Colonic mucosa (tissue), 4 donors: ENCODE data around the gene PTCRA. TPM values are rescaled to one million over a fixed set of nuclear protein-coding genes. Genes with fewer than 3 reads are reported as not detected.

Experiments used
- DNase-seq: peaks from one replicate; pipeline ENCODE4 v3.0.0-alpha.2; 2020
- H3K27ac ChIP-seq: fragments of 200-600 bp; one replicate; pipeline ENCODE4 v1.8.0; 2021
- H3K27me3 ChIP-seq: fragments of 200-600 bp; one replicate; pipeline ENCODE4 v1.8.0; 2021
- H3K36me3 ChIP-seq: fragments of 200-600 bp; one replicate; pipeline ENCODE4 v1.8.0; 2021
- H3K4me1 ChIP-seq: fragments of 200-600 bp; one replicate; pipeline ENCODE4 v1.8.0; 2021; ENCODE audit warnings: mild to moderate bottlenecking
- H3K4me3 ChIP-seq: fragments of 200-600 bp; one replicate; pipeline ENCODE4 v1.8.0; 2021
- H3K9ac ChIP-seq, 2 donors: one replicate each; pipeline ENCODE4 v1.7.0; 2013; ENCODE audit warnings: control low read depth in 2 of 2, low read depth in 2 of 2, low read length in 2 of 2
- H3K9me3 ChIP-seq: fragments of 200-600 bp; one replicate; pipeline ENCODE4 v1.8.0; 2021
- CTCF ChIP-seq: fragments of 200-600 bp; IDR thresholded peaks from one replicate; pipeline ENCODE4 v1.8.0; 2022; ENCODE audit warnings: antibody characterized with exemption, mild to moderate bottlenecking
- intact Hi-C: fragments of 100-400 bp; cut with DNase I; formaldehyde crosslinking; loops from one replicate; pipeline ENCODE4 v1.14.1; 2022
- total RNA-seq, 2 donors: library from RNA; stranded (reverse); fragmentation: NEBNext Ultra II Directional in 1 of 2; extraction: Animal tissue kit (Norgen Biotek cat#: 25700) in 1 of 2; gene quantifications; one replicate each; pipeline ENCODE4 v1.2.1, GENCODE V29; 2021
- donor health status: healthy.
- donor health status: DM: no; HTN: no; CAD: no.
- donor health status: DM: no; HTN: no; CAD: no.

PTCRA gene
- total RNA-seq, 2 donors from 2014 or later, result not detected

DNA sequence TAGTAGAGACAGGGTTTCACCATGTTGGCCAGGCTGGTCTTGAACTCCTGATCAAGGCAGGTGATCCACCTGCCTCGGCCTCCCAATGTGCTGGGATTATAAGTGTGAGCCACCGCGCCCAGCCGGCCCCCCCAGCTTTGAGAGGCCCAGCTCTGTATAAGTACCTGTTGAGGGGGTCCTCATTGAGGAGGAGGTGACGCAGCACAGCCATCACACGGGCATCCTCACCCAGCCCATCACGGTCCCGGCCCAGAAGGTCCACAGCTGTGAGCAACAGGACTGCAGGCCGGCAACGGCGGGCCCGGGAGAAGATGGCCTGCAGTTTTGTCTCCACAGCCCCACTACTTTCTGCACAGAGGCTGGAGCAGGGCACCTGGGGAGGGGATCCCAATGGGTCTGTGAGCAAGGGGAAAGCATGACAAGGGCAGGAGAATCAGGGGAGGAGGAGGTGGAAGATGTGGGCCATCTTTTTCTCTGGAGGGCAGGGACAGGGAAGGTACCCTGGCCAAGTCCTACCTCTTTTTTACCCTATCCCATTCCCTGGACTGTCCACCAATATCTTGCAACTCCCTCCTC is 52.4 kb downstream of the PTCRA start:
- DNase-seq, result no peak
- TF ChIP-seq CTCF, result no peak
- Histone ChIP-seq H3K36me3 (no peaks in the 10 kb centered on the region), H3K27me3 (no peaks in the 10 kb centered on the region), H3K27ac (no peak overlapping the region), H3K9me3 (no peaks in the 10 kb centered on the region), H3K9ac (no peak overlapping the region), H3K4me3 (no peak overlapping the region), H3K4me1 (no peaks in the 10 kb centered on the region)
- intact Hi-C loops, result no loop called here

- H3K9ac ChIP-seq, result peak overlapping the region in 1 of 2 donors; percentile 12
- intact Hi-C loops, result no loop called here
- no peaks in the 10 kb centered on the region for H3K27me3 ChIP-seq
- no peaks in the 10 kb centered on the region for H3K9me3 ChIP-seq
- H3K4me3 ChIP-seq, result no peak overlapping the region
- H3K36me3 ChIP-seq, result no peaks in the 10 kb centered on the region
- no peaks in the 10 kb centered on the region for H3K4me1 ChIP-seq
- no peak overlapping the region for H3K27ac ChIP-seq
- DNase-seq, result no peak
- no peak for TF ChIP-seq CTCF
Measured at GRCh38 chr6:42968783-42969182, 52.9 kb downstream of the PTCRA start.

DNA sequence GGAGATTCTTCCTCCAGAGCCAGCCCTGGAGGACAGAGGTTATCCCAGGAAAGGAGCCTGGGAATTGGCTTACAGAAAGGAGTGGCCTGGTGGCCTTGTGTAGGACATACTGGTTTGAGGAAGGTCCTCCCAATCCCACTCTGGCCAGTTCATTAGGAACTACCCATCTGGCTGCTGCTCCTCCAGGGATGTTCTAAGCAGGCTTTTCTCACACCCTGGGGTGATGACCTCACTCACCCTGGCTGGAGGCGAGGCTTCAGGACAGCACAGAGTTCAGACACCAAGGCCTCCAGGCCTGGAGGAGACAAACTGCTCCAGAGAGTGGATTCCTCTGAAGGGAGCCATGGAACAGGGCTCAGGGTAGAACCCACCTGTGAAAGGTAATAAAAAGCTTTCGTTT is 53.6 kb downstream of the PTCRA start:
- TF ChIP-seq CTCF, result no peak
- no peaks in the 10 kb centered on the region for H3K27me3 ChIP-seq
- no peaks in the 10 kb centered on the region for H3K36me3 ChIP-seq
- intact Hi-C loops, result no loop called here
- H3K9me3 ChIP-seq, result no peaks in the 10 kb centered on the region
- no peak for DNase-seq
- no peak overlapping the region for H3K9ac ChIP-seq
- H3K27ac ChIP-seq, result no peak overlapping the region
- no peaks in the 10 kb centered on the region for H3K4me1 ChIP-seq
- H3K4me3 ChIP-seq, result no peak overlapping the region

DNA sequence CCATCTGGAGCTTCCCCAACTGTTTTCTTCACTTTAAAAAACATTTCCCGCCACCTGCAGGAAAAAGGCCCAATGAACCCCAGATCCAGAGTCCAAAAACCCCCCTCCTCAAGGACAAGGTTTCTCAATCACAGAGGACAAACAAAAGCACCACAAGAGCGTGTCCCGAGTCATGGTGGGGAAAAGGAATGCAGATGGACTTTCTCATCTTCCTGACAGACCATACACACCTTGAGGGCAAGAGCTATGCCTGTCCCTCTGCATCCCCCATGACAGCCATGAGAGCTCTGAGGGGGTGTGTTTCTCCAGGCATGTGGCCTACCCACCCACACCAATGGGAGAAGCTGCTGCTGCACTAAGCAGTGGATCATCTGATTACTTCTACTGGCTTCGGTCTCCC is 54.1 kb downstream of the PTCRA start:
- H3K4me1 ChIP-seq, result no peaks in the 10 kb centered on the region
- TF ChIP-seq CTCF, result no peak
- intact Hi-C loops, result no loop called here
- H3K9ac ChIP-seq, result no peak overlapping the region
- no peaks in the 10 kb centered on the region for H3K36me3 ChIP-seq
- H3K27me3 ChIP-seq, result no peaks in the 10 kb centered on the region
- no peaks in the 10 kb centered on the region for H3K9me3 ChIP-seq
- no peak overlapping the region for H3K27ac ChIP-seq
- DNase-seq, result no peak
- H3K4me3 ChIP-seq, result no peak overlapping the region

GRCh38 chr6:42970871-42971612 is 55.2 kb downstream of the PTCRA start:
- H3K9me3 ChIP-seq, result no peaks in the 10 kb centered on the region
- no peaks in the 10 kb centered on the region for H3K4me1 ChIP-seq
- no peaks in the 10 kb centered on the region for H3K36me3 ChIP-seq
- no peak for DNase-seq
- H3K9ac ChIP-seq, result no peak overlapping the region
- no peaks in the 10 kb centered on the region for H3K27me3 ChIP-seq
- no peak for TF ChIP-seq CTCF
- intact Hi-C loops, result no loop called here
- H3K4me3 ChIP-seq, result no peak overlapping the region
- H3K27ac ChIP-seq, result no peak overlapping the region
